Dermis microvascular lymphatic vessel endothelial cell (primary cell): ENCODE data around the gene OR2W3. TPM values are rescaled to one million over a fixed set of nuclear protein-coding genes. Genes with fewer than 3 reads are reported as not detected.

Source experiments
- DNase-seq, 2 donors: peaks; one replicate each; pipeline versions ENCODE4 v3.0.0 to v3.0.0-alpha.2; 2010; ENCODE audit warnings: low read depth in 2 of 2
- total RNA-seq: library from RNA; depleted of rRNA; stranded (reverse); fragments of >200 nt; gene quantifications from 2 replicates; pipeline ENCODE4 v1.2.1, GENCODE V29; 2014

The OR2W3 gene
- total RNA-seq, 1 donor from 2014 or later, result not detected

DNA sequence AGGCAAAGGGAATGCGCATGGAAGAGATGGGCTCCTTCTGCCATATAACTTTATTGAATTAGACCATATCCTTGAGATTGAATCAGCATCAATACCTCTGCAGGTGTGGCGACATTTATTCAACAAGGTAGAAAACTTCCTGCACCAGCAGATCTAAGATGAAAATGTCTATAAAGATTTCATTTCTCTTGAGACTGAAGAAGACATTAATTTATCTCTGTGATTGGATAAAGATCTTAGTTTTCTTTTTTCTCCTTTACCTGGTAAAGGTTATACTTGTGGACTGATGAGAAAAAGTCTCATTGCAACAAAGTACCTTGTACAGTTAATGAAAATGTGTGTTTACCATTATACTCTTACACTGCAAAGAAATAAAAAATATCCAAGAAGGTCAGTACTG is 24.6 kb downstream of the OR2W3 start, which contains the start of gene OR2T8:
TSS of gene OR2T8 (plus strand) at position 301 of the 400 bp plus-strand sequence. CDS start 766 bp downstream, outside the sequence.
- no peak for DNase-seq

DNA sequence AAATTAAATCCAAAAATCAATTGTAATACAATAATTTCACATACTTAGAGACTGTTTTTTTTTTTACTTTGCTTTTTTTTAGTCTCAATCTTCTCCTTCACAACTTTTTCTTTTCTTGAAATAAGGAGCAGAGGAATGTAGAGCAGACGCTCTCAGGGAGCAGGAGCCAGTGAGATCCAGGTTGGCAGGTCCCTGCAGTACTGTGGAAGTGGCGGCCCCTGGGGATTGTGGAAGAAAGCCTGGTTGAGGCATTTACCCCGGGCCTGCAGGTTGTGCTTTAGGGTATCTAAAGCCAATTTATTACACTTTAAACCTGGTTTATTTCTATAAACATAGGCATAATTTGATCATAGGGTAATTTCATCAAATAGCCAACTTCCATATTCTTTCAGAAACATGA is 28.6 kb downstream of the OR2W3 start:
- no peak for DNase-seq

DNA sequence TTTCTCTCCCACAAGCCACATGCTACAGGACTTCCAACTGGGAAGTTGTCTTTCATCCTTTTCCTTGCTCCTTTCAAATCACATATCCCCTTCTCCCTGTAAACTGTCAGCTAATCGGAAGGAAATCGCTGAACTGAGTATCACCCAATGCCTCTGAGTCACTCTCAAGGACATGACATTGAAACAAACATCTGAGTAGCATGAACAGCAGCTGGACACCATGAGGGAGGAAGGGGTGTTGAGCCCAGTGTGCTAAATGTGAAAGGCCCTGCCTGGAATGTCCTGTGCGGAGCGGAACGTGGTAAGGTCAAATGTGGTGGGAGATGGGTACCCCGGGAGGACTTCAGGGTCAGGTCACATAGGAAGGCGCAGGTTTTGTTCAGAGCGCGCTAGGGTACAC is 29.5 kb downstream of the OR2W3 start, which contains the start of gene OR2AJ1:
TSS of gene OR2AJ1 (plus strand) at position 22 of the 400 bp plus-strand sequence. CDS start 8,880 bp downstream, outside the sequence.
- no peak for DNase-seq

DNA sequence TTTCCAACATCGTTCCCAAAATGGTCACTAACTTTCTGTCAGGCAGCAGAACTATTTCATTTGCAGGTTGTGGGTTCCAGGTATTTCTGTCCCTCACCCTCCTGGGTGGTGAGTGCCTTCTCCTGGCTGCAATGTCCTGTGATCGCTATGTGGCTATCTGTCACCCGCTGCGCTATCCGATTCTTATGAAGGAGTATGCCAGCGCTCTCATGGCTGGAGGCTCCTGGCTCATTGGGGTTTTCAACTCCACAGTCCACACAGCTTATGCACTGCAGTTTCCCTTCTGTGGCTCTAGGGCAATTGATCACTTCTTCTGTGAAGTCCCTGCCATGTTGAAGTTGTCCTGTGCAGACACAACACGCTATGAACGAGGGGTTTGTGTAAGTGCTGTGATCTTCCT is 38.6 kb downstream of the OR2W3 start:
- DNase-seq, result no peak

DNA sequence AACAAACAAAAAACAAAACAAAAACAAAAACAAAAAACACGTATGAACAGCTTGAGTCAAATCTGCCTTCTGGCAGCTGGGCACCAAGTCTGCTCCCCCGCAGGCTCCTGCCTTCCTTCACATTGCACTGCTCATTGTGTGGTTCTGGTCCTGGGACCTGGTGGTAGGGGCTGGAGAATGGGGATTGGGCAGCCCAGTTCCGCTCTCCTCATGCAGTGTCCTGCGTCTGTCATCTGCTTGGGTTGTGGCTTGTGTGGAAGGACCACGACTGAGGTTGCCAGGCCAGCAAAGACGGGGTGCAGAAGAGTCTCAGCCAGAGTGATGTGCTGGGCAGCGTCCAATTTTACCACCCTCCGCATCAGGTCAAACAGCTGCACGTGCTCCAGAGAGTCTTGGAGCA is 40.4 kb downstream of the OR2W3 start:
- DNase-seq, result no peak

DNA sequence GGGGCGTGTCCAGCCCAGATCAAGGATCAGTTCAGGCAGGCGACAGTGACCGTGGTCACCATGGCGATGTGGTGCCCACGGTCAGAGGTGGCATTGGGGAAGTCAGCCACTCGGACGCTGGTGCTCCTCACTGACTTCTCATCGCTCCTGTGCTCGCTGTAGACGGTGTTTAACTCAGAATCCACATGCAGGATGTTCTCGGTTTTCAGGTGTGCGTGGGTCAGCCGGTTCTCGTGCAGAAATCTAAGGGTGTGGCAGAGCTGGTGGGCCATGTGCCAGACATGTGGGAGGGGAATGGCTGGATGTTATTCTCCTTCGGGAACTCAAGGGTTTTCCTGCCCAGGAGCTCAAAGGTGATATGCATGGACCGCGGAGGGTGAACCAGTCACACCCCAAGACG is 41.0 kb downstream of the OR2W3 start:
- no peak for DNase-seq

DNA sequence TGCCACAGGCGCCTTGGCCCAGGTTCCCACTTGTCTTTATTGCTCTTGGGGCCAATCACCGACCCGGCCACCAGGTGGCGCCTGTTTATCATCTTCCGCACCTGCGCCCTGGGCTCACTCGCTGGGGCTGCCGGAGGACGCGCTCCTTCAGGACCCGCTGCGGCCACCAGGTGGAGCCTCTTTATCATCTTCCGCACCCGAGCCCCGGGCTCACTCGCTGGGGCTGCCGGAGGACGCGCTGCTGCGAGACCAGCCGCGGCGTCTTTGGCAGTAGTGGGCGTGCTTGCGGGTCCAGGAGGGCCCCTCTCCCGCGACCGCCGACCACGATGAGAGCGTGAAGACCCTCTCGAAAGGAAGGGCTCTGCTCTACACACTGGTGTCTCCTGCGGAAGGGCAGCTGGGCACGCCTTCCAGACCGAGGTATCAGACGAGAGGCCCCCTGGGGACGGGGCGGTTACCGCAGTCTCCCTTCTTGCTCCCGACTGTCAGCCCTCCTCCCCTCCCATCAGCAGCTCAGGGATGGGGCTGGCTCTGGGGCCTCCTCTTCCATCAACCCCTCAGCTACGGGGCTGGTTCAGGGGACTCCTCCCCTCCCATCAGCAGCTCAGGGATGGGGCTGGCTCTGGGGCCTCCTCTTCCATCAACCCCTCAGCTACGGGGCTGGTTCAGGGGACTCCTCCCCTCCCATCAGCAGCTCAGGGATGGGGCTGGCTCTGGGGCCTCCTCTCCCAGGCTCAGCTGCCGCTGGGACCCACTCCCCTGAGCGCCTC is 41.8 kb downstream of the OR2W3 start:
- DNase-seq, result peak; percentile 5 to 19

DNA sequence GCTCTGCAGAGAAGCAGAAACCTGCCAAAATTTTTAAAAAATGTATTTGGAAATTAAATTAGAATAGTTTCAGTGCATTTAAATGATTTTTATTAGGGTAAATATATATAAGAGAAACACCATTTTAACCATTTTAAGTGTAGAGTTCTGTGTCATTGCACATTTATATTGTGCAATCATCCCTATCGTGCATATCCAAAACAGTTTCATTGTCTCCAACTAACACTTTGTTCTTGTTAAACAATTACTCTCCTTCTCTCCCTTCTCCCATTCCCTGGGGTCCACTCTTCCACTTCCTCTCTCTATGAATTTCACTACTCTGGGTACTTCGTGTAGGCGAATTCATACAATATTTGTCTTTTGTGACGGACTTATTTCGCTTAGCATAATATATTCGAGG is 47.2 kb downstream of the OR2W3 start:
- no peak for DNase-seq

Other genes starting within 250 kb of the OR2W3 start
- not detected in 2 replicates for gene OR13G1, start 215.8 kb upstream of the OR2W3 start, total RNA-seq
- not detected in 2 replicates for gene OR6F1, start 178.9 kb upstream of the OR2W3 start, total RNA-seq
- gene OR14K1, start 157.0 kb upstream of the OR2W3 start, total RNA-seq, result not detected in 2 replicates
- gene OR14A2, start 147.4 kb upstream of the OR2W3 start, total RNA-seq, result not detected in 2 replicates
- gene OR1C1, start 135.0 kb upstream of the OR2W3 start, total RNA-seq, result not detected in 2 replicates
- gene OR14A16, start 71.5 kb upstream of the OR2W3 start, total RNA-seq, result not detected in 2 replicates
- gene OR11L1, start 53.7 kb upstream of the OR2W3 start, total RNA-seq, result not detected in 2 replicates
- under 0.01 and 0.25 TPM in 2 replicates for gene TRIM58, start 38.4 kb upstream of the OR2W3 start, total RNA-seq
- not detected in 2 replicates for gene OR2T8, start 24.7 kb downstream of the OR2W3 start, total RNA-seq
- not detected in 2 replicates for gene OR2AJ1, start 29.3 kb downstream of the OR2W3 start, total RNA-seq
- gene OR2L8, start 53.3 kb downstream of the OR2W3 start, total RNA-seq, result not detected in 2 replicates
- not detected in 2 replicates for gene OR2AK2, start 69.6 kb downstream of the OR2W3 start, total RNA-seq
- gene OR2L5, start 118.1 kb downstream of the OR2W3 start, total RNA-seq, result not detected in 2 replicates
- gene OR2L2, start 134.5 kb downstream of the OR2W3 start, total RNA-seq, result not detected in 2 replicates
- gene OR2L3, start 151.2 kb downstream of the OR2W3 start, total RNA-seq, result not detected in 2 replicates
- not detected in 2 replicates for gene OR2L13, start 199.6 kb downstream of the OR2W3 start, total RNA-seq
- not detected in 2 replicates for gene OR2M5, start 249.6 kb downstream of the OR2W3 start, total RNA-seq